ENCODE measurements around the gene CACFD1. TPM values are rescaled to one million over a fixed set of nuclear protein-coding genes. Genes with fewer than 3 reads are reported as not detected.

The CACFD1 gene
- total and polyA plus RNA-seq, 2 of the 13 experiments (the other 11 are each of a cell fraction or from before 2014, with no cell fraction given) = 13.8 to 14.6 TPM

- TF ChIP-seq ZBTB14 (CRISPR knock-in tag; IDR thresholded peaks at IDR 0.05) (peak; percentile 63), PHF5A (CRISPR knock-in tag; IDR thresholded peaks at IDR 0.05; ENCODE audit: low read depth, unreplicated experiment) (peak; percentile 73), MIER3 (CRISPR knock-in tag; IDR thresholded peaks at IDR 0.05; ENCODE audit: borderline replicate concordance) (peak; percentile 51; the same call in 1 of the 2 replicates), PAXIP1 (CRISPR knock-in tag; conservative IDR thresholded peaks at IDR 0.05) (peak; percentile 59), SSRP1 (CRISPR knock-in tag; IDR thresholded peaks at IDR 0.05) (no peak), SKI (IDR thresholded peaks at IDR 0.05; ENCODE audit: partially characterized antibody) (peak; percentile 71), ZNF691 (CRISPR knock-in tag; IDR thresholded peaks at IDR 0.05; ENCODE audit: borderline replicate concordance, low read depth) (peak; percentile 61; the same call in 1 of the 2 replicates), ZFP37 (CRISPR knock-in tag; IDR thresholded peaks at IDR 0.05; ENCODE audit: borderline replicate concordance) (no peak), ZNF225 (CRISPR knock-in tag; IDR thresholded peaks at IDR 0.05) (peak; percentile 46), PBX3 (CRISPR knock-in tag; IDR thresholded peaks at IDR 0.05; ENCODE audit: borderline replicate concordance) (0 out of 2 replicates have a peak, but pooled peaks have one; percentile 37), SIN3A (IDR thresholded peaks at IDR 0.05; ENCODE audit: borderline replicate concordance, low read depth, low read length) (peak; percentile 27; the same call in 1 of the 2 replicates), ELK4 (CRISPR knock-in tag; IDR thresholded peaks at IDR 0.05; ENCODE audit: borderline replicate concordance) (no peak), ZNF687 (CRISPR knock-in tag; IDR thresholded peaks at IDR 0.05) (peak; percentile 95), ZNF781 (CRISPR knock-in tag; IDR thresholded peaks at IDR 0.05; ENCODE audit: borderline replicate concordance, not compliant biosample characterization) (peak; percentile 72)
Measured at GRCh38 chr9:133417541-133418461, 42.0 kb upstream of the CACFD1 start, which contains the start of gene REXO4 (continued).

Data from HepG2 (cell line).